Activated CD8-positive, alpha-beta memory T cell treated with anti-CD3 and anti-CD28 coated beads for 4 hours (primary cell): ENCODE results near the gene CREB5.
"Not testable (repeated sequence)": the region's sequence is repeated elsewhere in the genome, so short reads cannot be mapped to it uniquely, and the experiment has no call there.

Source experiments
- DNase-seq, 2 donors: peaks; one replicate each; pipeline ENCODE4 v3.0.0-alpha.2; 2020; ENCODE audit warnings: low read depth in 2 of 2

The CREB5 gene

GRCh38 chr7:28776463-28777157, 364.3 kb downstream of the CREB5 start:
- DNase-seq: no peak

- DNase-seq: no peak
These were observed 366.5 kb downstream of the CREB5 start for GRCh38 chr7:28778786-28779185.

- no peak for DNase-seq
These were observed 367.6 kb downstream of the CREB5 start for GRCh38 chr7:28779954-28780353.

- no peak for DNase-seq
These were observed 370.0 kb downstream of the CREB5 start for GRCh38 chr7:28782362-28782761.

- no peak for DNase-seq
These were observed 372.0 kb downstream of the CREB5 start for GRCh38 chr7:28784171-28784902.

- no peak for DNase-seq
These were observed 373.0 kb downstream of the CREB5 start for GRCh38 chr7:28785041-28785995.

- DNase-seq: not testable (repeated sequence)
These were observed 373.8 kb downstream of the CREB5 start for GRCh38 chr7:28786156-28786555.

GRCh38 chr7:28787106-28787505, 374.8 kb downstream of the CREB5 start:
- no peak for DNase-seq

GRCh38 chr7:28790467-28790866, 378.1 kb downstream of the CREB5 start:
- no peak for DNase-seq

- DNase-seq: no peak
These were observed 380.5 kb downstream of the CREB5 start for GRCh38 chr7:28792858-28793257.

GRCh38 chr7:28793381-28794085, 381.2 kb downstream of the CREB5 start:
- no peak for DNase-seq

- no peak for DNase-seq
These were observed 386.0 kb downstream of the CREB5 start for GRCh38 chr7:28798274-28798673.

- DNase-seq: no peak
These were observed 387.3 kb downstream of the CREB5 start for GRCh38 chr7:28799619-28800018.

GRCh38 chr7:28800150-28800549, 387.8 kb downstream of the CREB5 start:
- no peak for DNase-seq

- DNase-seq: no peak
These were observed 390.1 kb downstream of the CREB5 start for GRCh38 chr7:28802450-28802849.

- no peak for DNase-seq
These were observed 391.8 kb downstream of the CREB5 start for GRCh38 chr7:28804157-28804556.

GRCh38 chr7:28804990-28805389, 392.7 kb downstream of the CREB5 start:
- no peak for DNase-seq

- no peak for DNase-seq
These were observed 394.5 kb downstream of the CREB5 start for GRCh38 chr7:28806841-28807240.

GRCh38 chr7:28807396-28807994, 395.2 kb downstream of the CREB5 start:
- no peak for DNase-seq

GRCh38 chr7:28808796-28809533, 396.6 kb downstream of the CREB5 start:
- DNase-seq: no peak
